PC-3 (cell line): ENCODE measurements around the gene NELFB. TPM values are rescaled to one million over a fixed set of nuclear protein-coding genes. Genes with fewer than 3 reads are reported as not detected.

Source experiments
- ATAC-seq: fragments of 200-7000 bp; cut with Tn5 transposase; 2 replicates; pipeline ENCODE4 v1.9.1; 2020; ENCODE audit warnings: mild to moderate bottlenecking, moderate library complexity
- BruUV-seq: library from RNA; stranded (reverse); fragments of 400-500 nt; replicated peaks from 2 replicates; lab custom pipeline; 2021; lab: Mats Ljungman, UMichigan
- CTCF ChIA-PET: fragments of 300-600 bp; sonication (Branson Sonifier 250); formaldehyde crosslinking; loops from one replicate; lab custom pipeline; 2022; ENCODE audit warnings: antibody characterized with exemption; lab: Charles Lee
- POLR2A ChIA-PET: fragments of 300-600 bp; sonication (Branson Sonifier 250); formaldehyde crosslinking; loops from one replicate; lab custom pipeline; 2022; ENCODE audit warnings: antibody characterized with exemption; ENCODE audit not compliant: unreplicated experiment; lab: Charles Lee
- DNase-seq: peaks from one replicate; pipeline ENCODE4 v3.0.0-alpha.2; 2015
- H2AFZ ChIP-seq: fragments of 300-600 bp; sonication (generic); 2 replicates; pipeline ENCODE4 v1.6.0; 2016; ENCODE audit warnings: antibody characterized with exemption, low read length
- H3F3A ChIP-seq: fragments of 300-600 bp; sonication (generic); one replicate; pipeline ENCODE4 v1.6.0; 2017; ENCODE audit warnings: antibody characterized with exemption, low read length, control low read depth, mild to moderate bottlenecking; ENCODE audit not compliant: unreplicated experiment
- H3K27ac ChIP-seq: fragments of 300-600 bp; sonication (generic); 2 replicates; pipeline ENCODE4 v1.5.1; 2016; ENCODE audit warnings: mild to moderate bottlenecking, low read length
- H3K27me3 ChIP-seq: fragments of 300-600 bp; sonication (generic); 2 replicates; pipeline ENCODE4 v1.6.1; 2016; ENCODE audit warnings: low read length, mixed read lengths
- H3K36me3 ChIP-seq: fragments of 300-600 bp; sonication (generic); 2 replicates; pipeline ENCODE4 v1.6.1; 2016; ENCODE audit warnings: low read depth, mixed run types, low read length, mixed read lengths
- H3K4me1 ChIP-seq: fragments of 300-600 bp; sonication (generic); 2 replicates; pipeline ENCODE4 v1.5.1; 2016; ENCODE audit warnings: low read length; ENCODE audit not compliant: insufficient read depth
- H3K4me2 ChIP-seq: fragments of 300-600 bp; sonication (generic); 2 replicates; pipeline ENCODE4 v1.6.0; 2016; ENCODE audit warnings: low read length
- H3K4me3 ChIP-seq: fragments of 300-600 bp; sonication (generic); 2 replicates; pipeline ENCODE4 v1.5.1; 2016; ENCODE audit warnings: mild to moderate bottlenecking, low read length, mixed read lengths
- H3K79me2 ChIP-seq: fragments of 300-600 bp; sonication (generic); 2 replicates; pipeline ENCODE4 v1.6.1; 2017; ENCODE audit warnings: low read length, mixed read lengths
- H3K9ac ChIP-seq: fragments of 300-600 bp; sonication (generic); 2 replicates; pipeline ENCODE4 v1.6.0; 2016; ENCODE audit warnings: mild to moderate bottlenecking, low read length
- H3K9me2 ChIP-seq: fragments of 300-600 bp; sonication (generic); replicated peaks from 2 replicates; pipeline ENCODE4 v1.6.1; 2016; ENCODE audit warnings: mixed run types, low read length, mixed read lengths
- H3K9me3 ChIP-seq: fragments of 300-600 bp; sonication (generic); 2 replicates; pipeline ENCODE4 v1.6.1; 2016; ENCODE audit warnings: low read length, mixed read lengths
- H4K20me1 ChIP-seq: fragments of 300-600 bp; sonication (generic); 2 replicates; pipeline ENCODE4 v1.6.1; 2016; ENCODE audit warnings: low read length, mixed read lengths
- EZH2 ChIP-seq: fragments of 300-600 bp; sonication (generic); IDR thresholded peaks from one replicate; pipeline ENCODE4 v1.6.1; 2017; ENCODE audit warnings: antibody characterized with exemption, mild to moderate bottlenecking, low read length; ENCODE audit not compliant: unreplicated experiment
- EZH2phosphoT487 ChIP-seq: fragments of 300-600 bp; sonication (generic); IDR thresholded peaks from 2 replicates; pipeline ENCODE4 v1.6.1; 2018; ENCODE audit warnings: mild to moderate bottlenecking, antibody characterized with exemption, low read length, borderline replicate concordance
- intact Hi-C: fragments of 100-400 bp; cut with micrococcal nuclease; formaldehyde crosslinking; loops from 2 replicates; pipeline ENCODE4 v1.9.0; 2023
- total RNA-seq: library from RNA; depleted of rRNA; stranded (reverse); fragments of >200 nt; gene quantifications from 2 replicates; pipeline ENCODE4 v1.2.3, GENCODE V29; 2014
- TF ChIP-seq, protein P1 (sequence below): fragments of 300-600 bp; sonication (generic); conservative IDR thresholded peaks from 2 replicates; pipeline ENCODE4 v1.5.1; 2017; ENCODE audit warnings: antibody characterized with exemption, low read depth, mild to moderate bottlenecking, low read length

The NELFB gene
- total RNA-seq, 1 experiment from 2014 or later = 50.7 TPM

DNA sequence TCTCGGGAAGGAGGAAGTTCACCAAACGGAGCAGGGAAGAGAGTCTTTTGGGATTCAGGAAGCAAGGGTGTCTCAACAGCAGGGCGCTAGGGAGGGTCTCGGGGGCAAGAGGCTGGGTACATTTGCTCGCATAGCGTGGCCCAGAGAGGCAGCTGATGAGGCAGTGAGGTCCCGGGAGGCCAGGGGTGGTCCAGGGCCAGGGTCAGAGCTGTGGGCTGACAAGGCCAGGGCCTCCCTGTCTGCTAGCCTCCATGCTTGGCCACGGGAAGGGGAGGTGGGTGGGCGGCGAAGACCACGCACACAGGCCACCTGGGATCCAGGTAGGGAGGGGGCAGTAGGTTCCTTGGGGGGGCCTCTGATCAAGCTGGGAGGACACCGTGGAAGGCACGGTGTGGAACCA, 43.6 kb upstream of the NELFB start:
- no peak overlapping the region for H3K4me2 ChIP-seq
- no peak overlapping the region for H2AFZ ChIP-seq
- intact Hi-C loops = no loop called here
- H3K9me2 ChIP-seq = no peaks in the 10 kb centered on the region
- TF ChIP-seq EZH2 = no peak
- TF ChIP-seq, protein P1, sequence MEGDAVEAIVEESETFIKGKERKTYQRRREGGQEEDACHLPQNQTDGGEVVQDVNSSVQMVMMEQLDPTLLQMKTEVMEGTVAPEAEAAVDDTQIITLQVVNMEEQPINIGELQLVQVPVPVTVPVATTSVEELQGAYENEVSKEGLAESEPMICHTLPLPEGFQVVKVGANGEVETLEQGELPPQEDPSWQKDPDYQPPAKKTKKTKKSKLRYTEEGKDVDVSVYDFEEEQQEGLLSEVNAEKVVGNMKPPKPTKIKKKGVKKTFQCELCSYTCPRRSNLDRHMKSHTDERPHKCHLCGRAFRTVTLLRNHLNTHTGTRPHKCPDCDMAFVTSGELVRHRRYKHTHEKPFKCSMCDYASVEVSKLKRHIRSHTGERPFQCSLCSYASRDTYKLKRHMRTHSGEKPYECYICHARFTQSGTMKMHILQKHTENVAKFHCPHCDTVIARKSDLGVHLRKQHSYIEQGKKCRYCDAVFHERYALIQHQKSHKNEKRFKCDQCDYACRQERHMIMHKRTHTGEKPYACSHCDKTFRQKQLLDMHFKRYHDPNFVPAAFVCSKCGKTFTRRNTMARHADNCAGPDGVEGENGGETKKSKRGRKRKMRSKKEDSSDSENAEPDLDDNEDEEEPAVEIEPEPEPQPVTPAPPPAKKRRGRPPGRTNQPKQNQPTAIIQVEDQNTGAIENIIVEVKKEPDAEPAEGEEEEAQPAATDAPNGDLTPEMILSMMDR = no peak
- no peak for TF ChIP-seq EZH2phosphoT487
- H3K79me2 ChIP-seq = peaks cover 11% of the 10 kb centered on the region
- H3K36me3 ChIP-seq = no peaks in the 10 kb centered on the region
- ChIA-PET POLR2A (no interaction called here), CTCF (no interaction called here)
- H3K9me3 ChIP-seq = no peaks in the 10 kb centered on the region
- BruUV-seq = no TSS peak
- H3K9ac ChIP-seq = no peak overlapping the region
- H3K4me3 ChIP-seq = no peak overlapping the region
- H3K27me3 ChIP-seq = no peaks in the 10 kb centered on the region
- ATAC-seq (no peak), DNase-seq (no peak)
- no peaks in the 10 kb centered on the region for H4K20me1 ChIP-seq
- peaks cover 8% of the 10 kb centered on the region for H3K4me1 ChIP-seq
- H3K27ac ChIP-seq = no peak overlapping the region
- no peaks in the 10 kb centered on the region for H3F3A ChIP-seq

DNA sequence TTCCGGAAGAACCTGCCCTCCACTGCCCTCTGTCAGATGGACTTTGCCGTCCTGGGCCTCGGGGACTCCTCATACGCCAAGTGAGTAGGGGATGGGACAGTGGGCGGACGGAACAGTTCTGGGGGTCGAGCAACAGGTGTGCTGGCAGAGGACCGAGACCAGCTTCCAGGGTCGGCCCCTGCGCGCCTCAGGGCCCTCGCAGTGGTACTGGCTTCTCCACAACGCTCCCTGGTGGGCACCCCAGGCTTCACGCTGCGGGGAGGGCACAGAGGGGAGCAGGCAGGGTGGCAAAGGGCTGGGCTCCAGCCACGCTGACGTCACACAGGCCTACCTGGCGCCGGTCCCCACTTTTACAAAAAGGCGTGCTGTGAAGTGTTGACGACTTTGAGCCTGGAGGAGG, 42.6 kb upstream of the NELFB start:
- Histone ChIP-seq H3K27ac (no peak overlapping the region), H2AFZ (no peak overlapping the region), H3K9ac (no peak overlapping the region), H3K4me1 (peaks cover 8% of the 10 kb centered on the region; the same call in 1 of the 2 replicates), H3K36me3 (no peaks in the 10 kb centered on the region), H3K9me2 (no peaks in the 10 kb centered on the region), H3K4me2 (no peak overlapping the region), H3K9me3 (no peaks in the 10 kb centered on the region), H3K4me3 (no peak overlapping the region), H4K20me1 (no peaks in the 10 kb centered on the region), H3K27me3 (no peaks in the 10 kb centered on the region), H3F3A (no peaks in the 10 kb centered on the region), H3K79me2 (peaks cover 1% of the 10 kb centered on the region; the same call in 1 of the 2 replicates)
- no peak for DNase-seq
- TF ChIP-seq, protein P1 = no peak
- TF ChIP-seq EZH2phosphoT487 = no peak
- no peak for TF ChIP-seq EZH2
- BruUV-seq = no TSS peak
- intact Hi-C loops = no loop called here
- ChIA-PET POLR2A (no interaction called here), CTCF (no interaction called here)
- ATAC-seq = no peak

DNA sequence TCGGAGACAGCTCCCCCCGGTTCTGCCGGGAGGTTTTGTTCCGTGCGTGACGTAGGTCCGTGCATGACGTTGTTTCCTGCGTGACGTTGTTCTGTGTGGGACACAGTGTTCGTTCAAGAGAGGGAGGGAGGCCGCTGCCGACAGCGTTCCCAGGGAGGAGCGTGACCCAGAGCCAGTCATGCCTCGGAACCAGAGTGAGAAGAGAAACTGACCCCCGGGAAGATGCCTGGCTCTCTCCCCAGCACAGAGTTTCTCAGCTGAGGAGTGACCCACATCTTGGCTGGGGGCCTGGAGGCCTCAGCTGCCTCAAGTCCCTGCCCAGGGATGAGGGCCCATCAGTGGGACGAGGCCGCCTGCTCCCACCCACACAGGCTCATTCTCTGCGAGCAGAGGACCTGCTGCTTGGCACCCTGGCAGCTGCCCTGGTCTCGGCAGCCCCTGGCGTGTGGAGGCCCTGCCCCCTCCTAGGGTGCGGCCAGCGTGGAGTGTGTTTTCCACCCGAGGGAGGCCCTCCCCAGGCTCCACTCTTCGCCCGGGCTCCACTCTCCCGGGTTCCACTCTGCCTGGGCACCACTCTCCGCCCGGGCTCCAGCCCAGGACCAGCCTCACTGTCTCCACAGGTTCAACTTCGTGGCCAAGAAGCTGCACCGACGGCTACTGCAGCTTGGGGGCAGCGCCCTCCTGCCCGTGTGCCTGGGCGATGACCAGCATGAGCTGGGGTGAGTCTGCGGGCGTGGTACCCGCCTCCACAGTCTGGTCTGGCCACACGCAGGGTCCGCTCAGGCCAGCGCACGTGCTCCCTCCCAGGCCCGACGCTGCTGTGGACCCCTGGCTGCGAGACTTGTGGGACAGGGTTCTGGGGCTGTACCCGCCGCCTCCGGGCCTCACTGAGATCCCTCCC, 41.7 kb upstream of the NELFB start:
- POLR2A ChIA-PET = no interaction called here
- H3K4me1 ChIP-seq = peaks cover 17% of the 10 kb centered on the region
- no peaks in the 10 kb centered on the region for H3F3A ChIP-seq
- no peak overlapping the region for H3K27ac ChIP-seq
- no peak overlapping the region for H3K4me3 ChIP-seq
- no peaks in the 10 kb centered on the region for H4K20me1 ChIP-seq
- intact Hi-C loops = no loop called here
- H3K9me3 ChIP-seq = no peaks in the 10 kb centered on the region
- BruUV-seq = no TSS peak
- DNase-seq (no peak), ATAC-seq (no peak)
- CTCF ChIA-PET = no interaction called here
- TF ChIP-seq EZH2phosphoT487 (no peak), EZH2 (no peak)
- TF ChIP-seq, protein P1 = peak; percentile 47; the same call in 1 of the 2 replicates
- H3K9me2 ChIP-seq = no peaks in the 10 kb centered on the region
- no peaks in the 10 kb centered on the region for H3K79me2 ChIP-seq
- H3K27me3 ChIP-seq = no peaks in the 10 kb centered on the region
- no peaks in the 10 kb centered on the region for H3K36me3 ChIP-seq
- no peak overlapping the region for H3K9ac ChIP-seq
- no peak overlapping the region for H3K4me2 ChIP-seq
- no peak overlapping the region for H2AFZ ChIP-seq
